Esophagus squamous epithelium (tissue), 5 donors: ENCODE data around the gene CLP1. TPM values are rescaled to one million over a fixed set of nuclear protein-coding genes. Genes with fewer than 3 reads are reported as not detected.

Experiments used
- DNase-seq: peaks from one replicate; lab custom pipeline; 2025; lab: John Stamatoyannopoulos, UW
- H3K27ac ChIP-seq, 4 donors: fragments of 200-600 bp; sonication (generic); one replicate each; pipeline ENCODE4 v1.5.1; 2016 to 2019; ENCODE audit warnings: mild to moderate bottlenecking in 1 of 4
- H3K27me3 ChIP-seq, 4 donors: fragments of 200-600 bp; sonication (generic); 1 replicate in 3 of 4; 2 replicates in 1 of 4; pipeline versions ENCODE4 v1.5.1 to v1.6.0; 2017 to 2021; ENCODE audit warnings: antibody characterized with exemption in 1 of 4
- H3K36me3 ChIP-seq, 3 donors: fragments of 200-600 bp; sonication (generic); one replicate each; pipeline ENCODE4 v1.5.1; 2016 to 2019
- H3K4me1 ChIP-seq, 3 donors: fragments of 200-600 bp; sonication (generic); one replicate each; pipeline ENCODE4 v1.5.1; 2017 to 2019
- H3K4me3 ChIP-seq, 4 donors: fragments of 200-600 bp; sonication (generic); 1 replicate in 3 of 4; 2 replicates in 1 of 4; pipeline ENCODE4 v1.5.1; 2016 to 2019; ENCODE audit warnings: mild to moderate bottlenecking in 2 of 4, moderate library complexity in 1 of 4
- H3K9me3 ChIP-seq, 3 donors: fragments of 200-600 bp; sonication (generic); one replicate each; pipeline ENCODE4 v1.5.1; 2016 to 2019
- CTCF ChIP-seq, 6 experiments: fragments of 450-650 bp in 4 of 6; fragments of 200-600 bp in 2 of 6; sonication (generic) in 2 of 6; IDR thresholded peaks; one replicate each; pipeline ENCODE4 v1.5.1; 2016 to 2019; ENCODE audit warnings: antibody characterized with exemption in 6 of 6, mild to moderate bottlenecking in 4 of 6, moderate library complexity in 4 of 6
- POLR2A ChIP-seq, 4 donors: fragments of 450-650 bp; IDR thresholded peaks; one replicate each; pipeline ENCODE4 v1.6.1; 2017; ENCODE audit warnings: antibody characterized with exemption in 4 of 4, mild to moderate bottlenecking in 4 of 4, moderate library complexity in 3 of 4
- WGBS, 2 donors: methylation state at CpG; one replicate each; pipeline ENCODE4 v1.1.5; 2018; 5-methylcytosine and 5-hydroxymethylcytosine counted together
- intact Hi-C: fragments of 100-400 bp; cut with DNase I; formaldehyde crosslinking; loops from one replicate; pipeline ENCODE4 v1.15.0; 2022
- total RNA-seq, 4 donors: library from RNA; depleted of rRNA; stranded (reverse); fragments of >200 nt; gene quantifications; one replicate each; pipeline ENCODE4 v1.1.0, GENCODE V29; 2016
- donor health status: DM: yes; HTN: yes; CAD: no.

Gene CLP1
- total RNA-seq, 4 donors from 2014 or later = 9.5 to 26.6 (median 14.7) TPM

- Histone ChIP-seq H3K27me3 (no peaks in the 10 kb centered on the region), H3K4me1 (no peaks in the 10 kb centered on the region), H3K36me3 (no peaks in the 10 kb centered on the region), H3K27ac (no peak overlapping the region), H3K9me3 (no peaks in the 10 kb centered on the region), H3K4me3 (no peak overlapping the region)
- intact Hi-C loops = loop anchor here (5.0 kb wide), 1 partner anchor 390 kb away; no protein-coding TSS in a partner anchor
- TF ChIP-seq CTCF (IDR thresholded peaks at IDR 0.05) = no peak
- TF ChIP-seq POLR2A (IDR thresholded peaks at IDR 0.05) = no peak
- DNase-seq = no peak
- WGBS, 2 donors = 82 to 89% methylated on average over 1 of the region's 1 CpG
These were observed 30.7 kb upstream of the CLP1 start for GRCh38 chr11:57626895-57627294.

GRCh38 chr11:57630171-57630570 is 27.4 kb upstream of the CLP1 start:
- no peak for TF ChIP-seq CTCF (IDR thresholded peaks at IDR 0.05)
- no peak for TF ChIP-seq POLR2A (IDR thresholded peaks at IDR 0.05)
- no peaks in the 10 kb centered on the region for H3K4me1 ChIP-seq
- 48 to 67% methylated on average over 1 to 2 of the region's 2 CpGs for WGBS, 2 donors

GRCh38 chr11:57632116-57632515 is 25.4 kb upstream of the CLP1 start:
- DNase-seq = no peak
- Histone ChIP-seq H3K27me3 (no peaks in the 10 kb centered on the region), H3K27ac (no peak overlapping the region), H3K9me3 (no peaks in the 10 kb centered on the region), H3K36me3 (no peaks in the 10 kb centered on the region), H3K4me1 (no peaks in the 10 kb centered on the region), H3K4me3 (no peak overlapping the region)
- intact Hi-C loops = loop anchor here (10.0 kb wide), 1 partner anchor 287 kb away; no protein-coding TSS in a partner anchor
- WGBS, 2 donors = 58 to 61% methylated on average over 4 to 5 of the region's 5 CpGs
- TF ChIP-seq CTCF (IDR thresholded peaks at IDR 0.05) (no peak), POLR2A (IDR thresholded peaks at IDR 0.05) (no peak)

More at GRCh38 chr11:57630171-57630570, 27.4 kb upstream of the CLP1 start:
- Histone ChIP-seq H3K27ac (no peak overlapping the region), H3K4me3 (no peak overlapping the region), H3K36me3 (no peaks in the 10 kb centered on the region), H3K27me3 (no peaks in the 10 kb centered on the region), H3K9me3 (no peaks in the 10 kb centered on the region)
- intact Hi-C loops = loop anchor here (10.0 kb wide), 1 partner anchor 285 kb away; no protein-coding TSS in a partner anchor
- DNase-seq = no peak

GRCh38 chr11:57633394-57634070 is 24.0 kb upstream of the CLP1 start:
- H3K9me3 ChIP-seq = no peaks in the 10 kb centered on the region
- H3K27me3 ChIP-seq = peaks cover 0 to 5% (median 0%) of the 10 kb centered on the region in 4 donors
- peaks cover 6 to 13% (median 8%) of the 10 kb centered on the region in 3 donors for H3K4me1 ChIP-seq
- DNase-seq = no peak
- intact Hi-C loops = loop anchor here (10.0 kb wide), 1 partner anchor 289 kb away; no protein-coding TSS in a partner anchor
- TF ChIP-seq POLR2A (IDR thresholded peaks at IDR 0.05) (no peak), CTCF (IDR thresholded peaks at IDR 0.05) (no peak)
- H3K36me3 ChIP-seq = no peaks in the 10 kb centered on the region
- WGBS, 2 donors = 65 to 72% methylated on average over 6 of the region's 6 CpGs
- H3K27ac ChIP-seq = no peak overlapping the region
- H3K4me3 ChIP-seq = no peak overlapping the region

- intact Hi-C loops = loop anchor here (10.0 kb wide), 1 partner anchor 290 kb away; no protein-coding TSS in a partner anchor
- no peaks in the 10 kb centered on the region for H3K36me3 ChIP-seq
- TF ChIP-seq POLR2A (IDR thresholded peaks at IDR 0.05) = no peak
- TF ChIP-seq CTCF (IDR thresholded peaks at IDR 0.05) = no peak
- H3K4me3 ChIP-seq = no peak overlapping the region
- no peak overlapping the region for H3K27ac ChIP-seq
- DNase-seq = no peak
- H3K9me3 ChIP-seq = no peaks in the 10 kb centered on the region
- H3K27me3 ChIP-seq = peaks cover 0 to 5% (median 0%) of the 10 kb centered on the region in 4 donors
- H3K4me1 ChIP-seq = peaks cover 10 to 21% (median 12%) of the 10 kb centered on the region in 3 donors
These were observed 23.3 kb upstream of the CLP1 start for GRCh38 chr11:57634311-57634710.
